NB4 (cell line): ENCODE results near the gene NRXN3.

Experiments
- MYC ChIP-seq: IDR thresholded peaks from 2 replicates; pipeline ENCODE4 v1.6.1; 2011; ENCODE audit warnings: low read depth, low read length
- POLR2A ChIP-seq: IDR thresholded peaks from 2 replicates; pipeline ENCODE4 v1.6.1; 2011; ENCODE audit warnings: mild to moderate bottlenecking; ENCODE audit not compliant: insufficient read length; ENCODE audit errors: extremely low read depth
- TF ChIP-seq, protein P1 (sequence below): IDR thresholded peaks from one replicate; pipeline ENCODE4 v1.5.1; 2012; ENCODE audit warnings: low read depth, low read length
- TF ChIP-seq, protein P2 (sequence below): IDR thresholded peaks from 2 replicates; pipeline ENCODE4 v1.6.1; 2011; ENCODE audit warnings: low read depth, low read length

DNA sequence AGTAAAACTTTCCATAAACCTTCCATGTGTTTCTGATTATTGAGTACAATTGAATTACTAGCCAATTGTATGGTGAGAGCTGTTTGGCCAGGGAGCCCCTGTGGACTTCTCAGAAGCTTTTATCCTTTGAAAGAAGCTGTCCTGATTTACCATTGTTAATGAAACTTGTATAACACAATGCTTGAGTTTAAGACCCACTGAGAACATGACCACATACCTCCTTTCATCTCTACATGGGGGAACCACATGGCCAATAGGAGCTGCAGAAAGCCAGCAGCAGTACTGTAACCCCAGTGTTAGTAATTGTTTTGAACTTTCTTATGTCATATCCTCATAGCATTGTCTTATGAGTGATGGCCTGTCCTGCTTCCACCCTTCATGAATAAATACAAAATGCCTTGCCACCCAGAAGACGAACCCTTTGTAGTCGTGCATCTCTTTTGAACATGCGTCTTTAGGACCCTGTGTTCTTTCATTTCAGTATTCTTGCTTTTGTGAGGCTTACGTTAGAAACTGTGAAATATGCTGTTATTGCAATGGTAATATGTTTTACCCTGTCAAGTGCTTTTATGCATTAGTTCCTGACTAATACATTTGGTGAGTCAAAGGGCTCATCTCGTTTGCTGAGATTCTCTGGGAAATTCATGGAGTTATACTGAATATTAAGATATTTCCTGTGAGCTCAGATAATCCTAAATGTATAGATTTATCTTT, 815.7 kb downstream of the NRXN3 start:
- TF ChIP-seq, protein P1, sequence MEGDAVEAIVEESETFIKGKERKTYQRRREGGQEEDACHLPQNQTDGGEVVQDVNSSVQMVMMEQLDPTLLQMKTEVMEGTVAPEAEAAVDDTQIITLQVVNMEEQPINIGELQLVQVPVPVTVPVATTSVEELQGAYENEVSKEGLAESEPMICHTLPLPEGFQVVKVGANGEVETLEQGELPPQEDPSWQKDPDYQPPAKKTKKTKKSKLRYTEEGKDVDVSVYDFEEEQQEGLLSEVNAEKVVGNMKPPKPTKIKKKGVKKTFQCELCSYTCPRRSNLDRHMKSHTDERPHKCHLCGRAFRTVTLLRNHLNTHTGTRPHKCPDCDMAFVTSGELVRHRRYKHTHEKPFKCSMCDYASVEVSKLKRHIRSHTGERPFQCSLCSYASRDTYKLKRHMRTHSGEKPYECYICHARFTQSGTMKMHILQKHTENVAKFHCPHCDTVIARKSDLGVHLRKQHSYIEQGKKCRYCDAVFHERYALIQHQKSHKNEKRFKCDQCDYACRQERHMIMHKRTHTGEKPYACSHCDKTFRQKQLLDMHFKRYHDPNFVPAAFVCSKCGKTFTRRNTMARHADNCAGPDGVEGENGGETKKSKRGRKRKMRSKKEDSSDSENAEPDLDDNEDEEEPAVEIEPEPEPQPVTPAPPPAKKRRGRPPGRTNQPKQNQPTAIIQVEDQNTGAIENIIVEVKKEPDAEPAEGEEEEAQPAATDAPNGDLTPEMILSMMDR: no peak
- TF ChIP-seq POLR2A: no peak
- TF ChIP-seq, protein P2, sequence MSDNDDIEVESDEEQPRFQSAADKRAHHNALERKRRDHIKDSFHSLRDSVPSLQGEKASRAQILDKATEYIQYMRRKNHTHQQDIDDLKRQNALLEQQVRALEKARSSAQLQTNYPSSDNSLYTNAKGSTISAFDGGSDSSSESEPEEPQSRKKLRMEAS: no peak
- no peak for TF ChIP-seq MYC
